HepG2 (cell line): ENCODE measurements around the gene MBTPS1. TPM values are rescaled to one million over a fixed set of nuclear protein-coding genes. Genes with fewer than 3 reads are reported as not detected.
A peak's percentile ranks its signal among the peaks of the same experiment; 100 is the strongest.

ENCODE experiments used
- ATAC-seq: fragments of 200-7000 bp; cut with Tn5 transposase; 3 replicates; pipeline ENCODE4 v1.9.1; 2020; ENCODE audit warnings: mild to moderate bottlenecking, moderate library complexity
- BruUV-seq: library from RNA; stranded (reverse); fragments of 400-500 nt; replicated peaks from 2 replicates; lab custom pipeline; 2021; lab: Mats Ljungman, UMichigan
- CTCF ChIA-PET: fragments of 300-600 bp; formaldehyde crosslinking; extraction: SDS; loops from one replicate; lab custom pipeline; 2021; ENCODE audit warnings: low total read pairs, inconsistent platforms, low intra/inter-chr PET ratio; lab: Yijun Ruan, JAX
- POLR2A ChIA-PET: fragments of 350-600 bp; sonication (Branson Sonifier 250); formaldehyde crosslinking; loops from one replicate; lab custom pipeline; 2020; ENCODE audit warnings: antibody characterized with exemption, inconsistent platforms; lab: Yijun Ruan, JAX
- DNase-seq: peaks from one replicate; pipeline ENCODE4 v3.0.0-alpha.2; 2015; ENCODE audit warnings: low spot score
- FAIRE-seq: peaks from 3 replicates; lab custom pipeline; 2011; peaks lifted over from hg19 to GRCh38; lab: Jason Lieb, UNC
- H2AFZ ChIP-seq: one replicate; pipeline ENCODE4 v1.6.1; 2011; ENCODE audit warnings: low read length, inconsistent platforms
- H3K27ac ChIP-seq: fragments of 300-600 bp; 3 replicates; pipeline ENCODE4 v1.8.0; 2011; ENCODE audit warnings: mixed run types, mild to moderate bottlenecking, mixed read lengths, low read length, inconsistent platforms; ENCODE audit not compliant: insufficient read depth; ENCODE audit errors: extremely low read length
- H3K27me3 ChIP-seq, 2 experiments: fragments of 200-600 bp in 1 of 2; 2 replicates in 1 of 2; 3 replicates in 1 of 2; pipeline versions ENCODE4 v1.6.0 to v1.8.0; 2011; ENCODE audit warnings: low read length in 2 of 2, mild to moderate bottlenecking in 2 of 2, moderate library complexity in 2 of 2, inconsistent platforms in 1 of 2; ENCODE audit not compliant: insufficient read depth in 2 of 2, control insufficient read depth in 1 of 2
- H3K36me3 ChIP-seq, 2 experiments: fragments of 200-600 bp in 1 of 2; replicated peaks in 1 of 2; 2 replicates in 1 of 2; 3 replicates in 1 of 2; pipeline versions ENCODE4 v1.5.1 to v1.8.0; 2011; ENCODE audit warnings: low read length in 2 of 2, inconsistent platforms in 1 of 2; ENCODE audit not compliant: insufficient read depth in 2 of 2, control insufficient read depth in 1 of 2
- H3K4me1 ChIP-seq: 2 replicates; pipeline ENCODE4 v1.5.1; 2012; ENCODE audit warnings: low read length, inconsistent platforms; ENCODE audit not compliant: insufficient read depth
- H3K4me2 ChIP-seq: 2 replicates; pipeline ENCODE4 v1.6.0; 2011; ENCODE audit warnings: low read depth, low read length, inconsistent platforms
- H3K4me3 ChIP-seq, 3 experiments: fragments of 200-600 bp in 1 of 3; sonication (generic), shearing (Covaris generic) in 1 of 3; replicated peaks in 1 of 3; 2 replicates each; pipeline ENCODE4 v1.5.1; 2011 to 2016; ENCODE audit warnings: low read length in 3 of 3, inconsistent platforms in 2 of 3, low read depth in 2 of 3, mild to moderate bottlenecking in 2 of 3, control low read depth in 1 of 3, mixed read lengths in 1 of 3; ENCODE audit not compliant: insufficient read depth in 1 of 3
- H3K79me2 ChIP-seq: one replicate; pipeline ENCODE4 v1.6.1; 2011; ENCODE audit warnings: low read length, inconsistent platforms; ENCODE audit not compliant: insufficient read depth
- H3K9ac ChIP-seq: 2 replicates; pipeline ENCODE4 v1.6.0; 2011; ENCODE audit warnings: mild to moderate bottlenecking, low read depth, low read length, inconsistent platforms; ENCODE audit not compliant: insufficient read depth
- H3K9me3 ChIP-seq: 2 replicates; pipeline ENCODE4 v1.5.1; 2012; ENCODE audit warnings: mild to moderate bottlenecking, low read length
- H4K20me1 ChIP-seq: 2 replicates; pipeline ENCODE4 v1.6.0; 2011; ENCODE audit warnings: inconsistent platforms, mild to moderate bottlenecking, low read length, moderate library complexity; ENCODE audit not compliant: insufficient read depth
- CTCF ChIP-seq: sonication (generic); formaldehyde crosslinking; IDR thresholded peaks from 2 replicates; pipeline ENCODE4 v1.5.0; 2020; ENCODE audit warnings: mild to moderate bottlenecking, missing genetic modification reagents, moderate library complexity
- HMGXB4 ChIP-seq, 2 experiments: sonication (generic) in 1 of 2; formaldehyde crosslinking in 1 of 2; IDR thresholded peaks; 2 replicates each; pipeline versions ENCODE4 v1.4.0 to v1.6.1; 2018 to 2020; ENCODE audit warnings: missing genetic modification reagents in 2 of 2, borderline replicate concordance in 1 of 2, low read depth in 1 of 2, mild to moderate bottlenecking in 1 of 2, missing biosample characterization in 1 of 2
- KDM5A ChIP-seq: fragments of 200-600 bp; sonication (generic); IDR thresholded peaks from 2 replicates; pipeline ENCODE4 v1.7.0; 2018; ENCODE audit warnings: antibody characterized with exemption, mild to moderate bottlenecking, low read length, borderline replicate concordance
- KLF12 ChIP-seq: sonication (generic); formaldehyde crosslinking; IDR thresholded peaks from 2 replicates; pipeline ENCODE4 v1.4.0; 2020; ENCODE audit warnings: missing genetic modification reagents, borderline replicate concordance
- MED13 ChIP-seq: sonication (generic); formaldehyde crosslinking; IDR thresholded peaks from 2 replicates; pipeline ENCODE4 v1.5.0; 2020; ENCODE audit warnings: missing genetic modification reagents
- MYPOP ChIP-seq: sonication (generic); formaldehyde crosslinking; IDR thresholded peaks from 2 replicates; pipeline ENCODE4 v1.8.1; 2023; ENCODE audit warnings: mild to moderate bottlenecking, moderate library complexity, missing genetic modification reagents
- NAIF1 ChIP-seq: sonication (generic); formaldehyde crosslinking; IDR thresholded peaks from 2 replicates; pipeline ENCODE4 v1.5.0; 2020; ENCODE audit warnings: mild to moderate bottlenecking, missing genetic modification reagents, borderline replicate concordance
- PITX1 ChIP-seq: sonication (generic); formaldehyde crosslinking; IDR thresholded peaks from 2 replicates; pipeline ENCODE4 v1.5.1; 2020; ENCODE audit warnings: mild to moderate bottlenecking, missing genetic modification reagents
- SMARCE1 ChIP-seq: fragments of 450-650 bp; IDR thresholded peaks from 2 replicates; pipeline ENCODE4 v1.6.1; 2017; ENCODE audit warnings: borderline replicate concordance
- TEAD3 ChIP-seq: optimal IDR thresholded peaks from 2 replicates; pipeline ENCODE3; 2016; ENCODE audit warnings: borderline replicate concordance
- ZFP91 ChIP-seq: sonication (generic); formaldehyde crosslinking; IDR thresholded peaks from 2 replicates; pipeline ENCODE4 v1.9.0; 2022; ENCODE audit warnings: missing genetic modification reagents, mild to moderate bottlenecking, borderline replicate concordance
- ZNF235 ChIP-seq: sonication (generic); formaldehyde crosslinking; IDR thresholded peaks from 2 replicates; pipeline ENCODE4 v1.8.1; 2023; ENCODE audit warnings: mild to moderate bottlenecking, missing genetic modification reagents, borderline replicate concordance
- ZNF572 ChIP-seq: sonication (generic); formaldehyde crosslinking; IDR thresholded peaks from 2 replicates; pipeline ENCODE4 v1.5.1; 2020; ENCODE audit warnings: mild to moderate bottlenecking, missing genetic modification reagents
- WGBS: methylation state at CpG from one replicate; pipeline ENCODE4 v1.1.6; 2017; ENCODE audit warnings: low lambda C conversion rate; 5-methylcytosine and 5-hydroxymethylcytosine counted together
- in situ Hi-C: cut with HindIII; loops from 2 replicates; pipeline ENCODE4 v1.10.0; 2017; ENCODE audit warnings: low pct_unique_long_range_greater_than_20kb; ENCODE audit not compliant: extremely low pct_ligation_motif_present
- intact Hi-C: fragments of 100-400 bp; cut with micrococcal nuclease; formaldehyde crosslinking; loops from one replicate; pipeline ENCODE4 v1.10.0; 2022; ENCODE audit not compliant: unreplicated experiment
- polyA plus RNA-seq, 8 experiments: library from polyadenylated mRNA; depleted of rRNA in 3 of 8; stranded (reverse) in 7 of 8; unstranded in 1 of 8; fragments of >200 nt; fragmentation: Illumina TruSeq in 4 of 8; extraction: Trizol in 4 of 8; gene quantifications; 2 replicates each; pipeline versions ENCODE4 v1.2.1 to v1.2.3, GENCODE V29; 2011 to 2016; ENCODE audit warnings: low read depth in 4 of 8, missing spikeins in 1 of 8, mixed read lengths in 1 of 8; ENCODE audit not compliant: insufficient read depth in 1 of 8
- total RNA-seq, 5 experiments: library from RNA; depleted of rRNA; stranded (reverse); fragments of >200 nt; fragmentation: Illumina TruSeq; extraction: Trizol; gene quantifications; 2 replicates each; pipeline ENCODE4 v1.2.3, GENCODE V29; 2016; ENCODE audit warnings: low read depth in 1 of 5

Gene MBTPS1
- total and polyA plus RNA-seq, 2 of the 13 experiments (the other 11 are each of a cell fraction or from before 2014, with no cell fraction given), result 56.7 to 91.3 TPM

- TF ChIP-seq MYPOP (CRISPR knock-in tag) (peak; percentile 41; the same call in 1 of the 2 replicates), KLF12 (CRISPR knock-in tag) (peak; percentile 81; the same call in 1 of the 2 replicates), SMARCE1 (no peak), TEAD3 (CRISPR knock-in tag) (no peak), ZNF235 (0 out of 2 replicates have a peak, but pooled peaks have one; percentile 52), ZNF572 (CRISPR knock-in tag) (0 out of 2 replicates have a peak, but pooled peaks have one; percentile 58)
Observed at GRCh38 chr16:84144859-84145639, 28.3 kb upstream of the MBTPS1 start, which contains the start of the genes DNAAF1 and HSDL1 (continued).

GRCh38 chr16:84144209-84144858, 27.6 kb upstream of the MBTPS1 start:
- Histone ChIP-seq H2AFZ (no peak overlapping the region), H3K4me2 (peak overlapping the region; percentile 97), H3K4me3 (peak overlapping the region; percentile 90 to 100 (median 92)), H3K36me3 (no peaks in the 10 kb centered on the region), H3K4me1 (peaks cover 46% of the 10 kb centered on the region), H3K9ac (peak overlapping the region; percentile 77), H4K20me1 (peaks cover 3% of the 10 kb centered on the region; the same call in 1 of the 2 replicates), H3K79me2 (peaks cover 40% of the 10 kb centered on the region), H3K27ac (peak overlapping the region; percentile 55), H3K27me3 (peaks cover 2 to 10% of the 10 kb centered on the region in 2 experiments), H3K9me3 (no peaks in the 10 kb centered on the region)
- POLR2A ChIA-PET, result interaction anchor here (1.0 to 1.4 kb wide), 3 partner anchors 27 to 32 kb away, joined by 3 to 24 read pairs (median 7); partner anchors contain the start of gene MBTPS1
- WGBS, result 2% methylated on average over 34 of the region's 39 CpGs
- DNase-seq (no peak), FAIRE-seq (no peak), ATAC-seq (peak; percentile 33)
- CTCF ChIA-PET, result interaction anchor here (1.8 kb wide), 1 partner anchor 31 kb away, joined by 6 read pairs; no protein-coding TSS in a partner anchor
- BruUV-seq, result no TSS peak
- intact Hi-C loops (loop anchor here (2.0 kb wide), 1 partner anchor 30 kb away; no protein-coding TSS in a partner anchor), in situ Hi-C loops (no loop called here)
- TF ChIP-seq HMGXB4 (CRISPR knock-in tag; IDR thresholded peaks at IDR 0.05; ENCODE audit: borderline replicate concordance in 1 of 2, low read depth in 1 of 2) (peak in 1 of 2 experiments; percentile 44; a peak in 1 of 4 replicates), NAIF1 (CRISPR knock-in tag) (peak; percentile 70; the same call in 1 of the 2 replicates), ZFP91 (CRISPR knock-in tag) (no peak), KDM5A (no peak), MED13 (CRISPR knock-in tag) (0 out of 2 replicates have a peak, but pooled peaks have one; percentile 6), CTCF (CRISPR knock-in tag) (peak; percentile 54), PITX1 (CRISPR knock-in tag) (no peak)
